Thoracic aorta (tissue), 2 donors: ENCODE results near the gene DNAI2. TPM values are rescaled to one million over a fixed set of nuclear protein-coding genes. Genes with fewer than 3 reads are reported as not detected.
"Not testable (repeated sequence)": the region's sequence is repeated elsewhere in the genome, so short reads cannot be mapped to it uniquely, and the experiment has no call there.

ENCODE experiments used
- ATAC-seq: fragments of 150-250 bp; one replicate; pipeline ENCODE4 v1.8.0; 2017; ENCODE audit warnings: low read depth; ENCODE audit not compliant: insufficient number of reproducible peaks, low FRiP score
- DNase-seq: peaks from one replicate; pipeline ENCODE4 v3.0.0-alpha.2; 2020; ENCODE audit warnings: low spot score
- H3K27ac ChIP-seq, 2 donors: fragments of 200-600 bp; sonication (generic); 1 replicate in 1 of 2; 2 replicates in 1 of 2; pipeline ENCODE4 v1.5.1; 2016; ENCODE audit warnings: mild to moderate bottlenecking in 2 of 2, moderate library complexity in 2 of 2
- H3K27me3 ChIP-seq: fragments of 200-600 bp; sonication (generic); replicated peaks from 2 replicates; pipeline ENCODE4 v1.6.0; 2016; ENCODE audit warnings: mild to moderate bottlenecking; ENCODE audit not compliant: insufficient read depth
- H3K36me3 ChIP-seq: fragments of 200-600 bp; sonication (generic); one replicate; pipeline ENCODE4 v1.5.1; 2016
- H3K4me1 ChIP-seq, 2 donors: fragments of 200-600 bp; sonication (generic); 1 replicate in 1 of 2; 2 replicates in 1 of 2; pipeline versions ENCODE4 v1.5.1 to v1.6.0; 2016; ENCODE audit warnings: low read depth in 2 of 2, mild to moderate bottlenecking in 1 of 2; ENCODE audit not compliant: control insufficient read depth in 1 of 2
- H3K4me3 ChIP-seq: fragments of 200-600 bp; sonication (generic); 2 replicates; pipeline ENCODE4 v1.5.1; 2016; ENCODE audit warnings: mild to moderate bottlenecking
- H3K9me3 ChIP-seq: fragments of 200-600 bp; sonication (generic); 2 replicates; pipeline ENCODE4 v1.5.1; 2016
- CTCF ChIP-seq: fragments of 200-600 bp; sonication (generic); IDR thresholded peaks from one replicate; pipeline ENCODE4 v1.5.1; 2019; ENCODE audit warnings: antibody characterized with exemption
- total RNA-seq, 2 donors: library from RNA; depleted of rRNA; stranded (reverse); fragments of >200 nt; gene quantifications; one replicate each; pipeline versions ENCODE4 v1.1.0 to v1.2.3, GENCODE V29; 2016

Gene DNAI2
- total RNA-seq, 2 donors from 2014 or later, result not detected

- no peaks in the 10 kb centered on the region for H3K27me3 ChIP-seq
- H3K27ac ChIP-seq, result no peak overlapping the region
- no peak for DNase-seq
- no peaks in the 10 kb centered on the region for H3K9me3 ChIP-seq
- no peak for TF ChIP-seq CTCF
- peaks cover 2% of the 10 kb centered on the region for H3K36me3 ChIP-seq
- H3K4me3 ChIP-seq, result no peak overlapping the region
- no peaks in the 10 kb centered on the region for H3K4me1 ChIP-seq
- no peak for ATAC-seq
Observed at GRCh38 chr17:74260525-74260850, 13.5 kb upstream of the DNAI2 start.

GRCh38 chr17:74262601-74263000 is 11.4 kb upstream of the DNAI2 start:
- Histone ChIP-seq H3K27me3 (no peaks in the 10 kb centered on the region), H3K36me3 (peaks cover 2% of the 10 kb centered on the region), H3K27ac (no peak overlapping the region), H3K4me3 (no peak overlapping the region), H3K4me1 (no peaks in the 10 kb centered on the region), H3K9me3 (no peaks in the 10 kb centered on the region)
- no peak for TF ChIP-seq CTCF
- DNase-seq (no peak), ATAC-seq (no peak)

GRCh38 chr17:74267054-74267453 is 7.0 kb upstream of the DNAI2 start:
- not testable (repeated sequence) for ATAC-seq, H3K4me1 ChIP-seq, DNase-seq

DNA sequence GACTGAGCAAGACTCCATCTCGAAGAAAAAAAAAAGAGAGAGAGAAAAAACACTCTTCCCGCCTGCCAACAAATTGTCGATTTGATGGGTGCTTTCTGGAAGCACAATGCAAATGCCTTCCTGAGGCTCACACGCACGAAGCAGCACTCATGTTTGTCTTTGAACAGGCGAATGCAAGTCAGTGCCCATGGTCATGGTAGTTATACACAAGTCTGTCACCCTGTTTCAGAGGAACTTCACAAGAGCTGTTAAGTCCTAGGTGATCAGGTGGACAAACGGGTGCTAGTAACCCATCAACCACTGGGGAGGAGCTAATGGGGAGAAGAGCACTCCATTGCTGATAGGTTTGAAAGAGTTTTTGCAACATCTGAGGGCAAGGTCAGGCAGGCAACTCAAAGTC is 6.5 kb upstream of the DNAI2 start:
- Histone ChIP-seq H3K4me1 (no peaks in the 10 kb centered on the region), H3K27ac (no peak overlapping the region), H3K9me3 (no peaks in the 10 kb centered on the region), H3K36me3 (no peaks in the 10 kb centered on the region), H3K27me3 (no peaks in the 10 kb centered on the region), H3K4me3 (no peak overlapping the region)
- no peak for ATAC-seq
- no peak for DNase-seq
- TF ChIP-seq CTCF, result no peak

More at GRCh38 chr17:74267054-74267453, 7.0 kb upstream of the DNAI2 start:
- not testable (repeated sequence) for H3K27ac ChIP-seq, H3K9me3 ChIP-seq, H3K4me3 ChIP-seq, H3K36me3 ChIP-seq, H3K27me3 ChIP-seq

DNA sequence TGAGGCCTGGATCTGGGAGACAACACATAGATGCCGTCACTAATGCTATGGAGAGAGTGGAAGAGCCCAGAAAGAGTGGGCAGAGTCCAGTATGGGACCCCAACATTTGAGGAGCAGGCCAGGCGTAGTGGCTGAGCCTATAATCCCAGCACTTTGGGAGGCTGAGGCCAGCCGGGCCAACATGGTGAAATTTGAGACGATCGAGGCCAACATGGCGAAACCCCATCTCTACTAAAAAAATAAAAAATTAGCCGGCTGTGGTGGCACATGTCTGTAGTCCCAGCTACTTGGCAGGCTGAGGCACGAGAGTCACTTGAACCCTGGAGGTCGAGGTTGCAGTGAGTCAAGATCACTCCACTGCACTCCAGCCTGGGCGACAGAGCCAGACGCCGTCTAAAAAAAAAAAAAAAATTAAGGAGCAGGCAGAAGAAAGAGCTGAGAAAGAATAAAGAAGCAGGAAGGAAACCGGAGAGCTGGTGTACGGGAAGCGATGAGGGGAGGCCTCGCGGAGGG is 6.0 kb upstream of the DNAI2 start:
- H3K9me3 ChIP-seq, result no peaks in the 10 kb centered on the region
- no peaks in the 10 kb centered on the region for H3K36me3 ChIP-seq
- H3K27ac ChIP-seq, result no peak overlapping the region
- TF ChIP-seq CTCF, result no peak
- no peaks in the 10 kb centered on the region for H3K4me1 ChIP-seq
- H3K27me3 ChIP-seq, result no peaks in the 10 kb centered on the region
- DNase-seq (no peak), ATAC-seq (no peak)
- H3K4me3 ChIP-seq, result no peak overlapping the region

DNA sequence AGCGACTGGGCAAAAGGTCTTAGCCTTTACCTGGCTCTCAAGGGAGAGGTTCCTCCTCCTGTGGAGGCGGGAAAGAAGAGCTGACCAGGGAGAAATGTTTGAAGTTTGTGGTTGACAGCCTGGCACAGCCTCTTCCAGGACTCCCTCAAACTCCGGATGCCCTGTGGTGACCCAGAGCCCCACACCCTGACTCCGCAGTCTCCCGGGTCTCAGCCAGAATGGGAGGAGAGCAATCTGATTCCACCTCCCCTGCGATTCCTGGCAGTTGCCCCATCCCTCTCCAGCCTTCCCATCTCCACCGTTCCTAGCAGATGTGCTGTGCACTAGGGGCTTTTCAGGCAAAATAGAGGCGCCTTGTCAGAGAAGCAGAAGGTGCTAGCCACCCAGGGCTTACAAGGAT is 5.5 kb upstream of the DNAI2 start:
- no peak for TF ChIP-seq CTCF
- no peak for ATAC-seq
- Histone ChIP-seq H3K36me3 (no peaks in the 10 kb centered on the region), H3K4me3 (no peak overlapping the region), H3K9me3 (no peaks in the 10 kb centered on the region), H3K4me1 (no peaks in the 10 kb centered on the region), H3K27me3 (no peaks in the 10 kb centered on the region), H3K27ac (no peak overlapping the region)
- DNase-seq, result no peak
